Epithelial cell of esophagus (primary cell): ENCODE results near the gene MAB21L4.

Experiments
- DNase-seq: peaks from one replicate; pipeline ENCODE4 v3.0.0; 2010; ENCODE audit warnings: low read depth
- H3K4me3 ChIP-seq: 2 replicates; pipeline ENCODE4 v1.5.1; 2011; ENCODE audit warnings: mild to moderate bottlenecking, low read length, control low read depth
- CTCF ChIP-seq: IDR thresholded peaks from 2 replicates; pipeline ENCODE4 v1.5.1; 2011; ENCODE audit warnings: low read depth, mild to moderate bottlenecking, low read length, control low read depth, inconsistent platforms; ENCODE audit not compliant: insufficient read depth; ENCODE audit errors: missing control alignments

Gene MAB21L4

GRCh38 chr2:240886678-240887609 lies 9.0 kb downstream of the MAB21L4 start:
- no peak for TF ChIP-seq CTCF
- DNase-seq, result no peak
- no peak overlapping the region for H3K4me3 ChIP-seq

DNA sequence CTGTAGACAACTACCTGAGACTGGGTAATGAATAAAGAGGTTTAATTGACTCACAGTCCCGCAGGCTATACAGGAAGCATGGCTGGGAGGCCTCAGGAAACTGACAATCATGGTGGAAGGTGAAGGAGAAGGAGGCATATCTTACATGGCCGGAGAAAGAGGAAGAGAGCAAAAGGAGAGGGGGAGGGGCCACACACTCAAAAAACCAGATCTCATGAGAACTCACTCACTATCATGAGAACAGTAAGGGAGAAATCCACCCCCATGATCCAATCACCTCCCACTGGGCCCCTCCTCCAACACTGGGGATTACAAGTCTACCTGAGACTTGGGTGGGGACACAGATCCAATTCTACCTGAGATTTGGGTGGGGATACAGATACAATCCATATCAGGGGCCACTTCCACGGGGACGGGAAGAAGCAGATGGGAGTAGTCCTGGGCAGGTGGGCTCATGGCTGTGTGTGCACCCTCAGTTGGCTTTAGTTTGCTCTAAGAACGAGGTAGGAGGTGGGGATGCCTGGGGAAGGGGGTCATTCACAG lies 9.9 kb downstream of the MAB21L4 start:
- no peak overlapping the region for H3K4me3 ChIP-seq
- DNase-seq, result no peak
- no peak for TF ChIP-seq CTCF

GRCh38 chr2:240885566-240885965 lies 10.4 kb downstream of the MAB21L4 start:
- no peak overlapping the region for H3K4me3 ChIP-seq
- no peak for TF ChIP-seq CTCF
- DNase-seq, result no peak

DNA sequence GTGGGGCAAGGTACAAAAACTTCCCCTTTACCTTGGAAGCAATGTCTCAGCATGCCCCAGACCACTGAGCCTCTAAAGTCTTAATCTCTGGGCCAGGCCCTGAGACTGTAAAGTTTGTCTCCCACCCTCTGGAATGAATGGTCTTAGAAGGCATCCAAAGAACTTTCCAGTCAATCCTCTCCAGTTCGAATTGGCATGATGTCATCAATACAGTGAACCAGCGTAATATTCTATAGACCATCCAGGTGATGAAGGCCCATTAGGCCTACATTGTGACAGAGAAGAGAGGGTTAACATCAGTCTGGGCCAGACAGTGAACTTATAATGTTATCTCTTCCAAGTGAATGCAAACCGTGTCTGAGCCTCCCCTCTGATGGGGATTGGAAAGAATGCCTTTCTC lies 11.2 kb downstream of the MAB21L4 start:
- no peak overlapping the region for H3K4me3 ChIP-seq
- no peak for TF ChIP-seq CTCF
- no peak for DNase-seq

- TF ChIP-seq CTCF, result no peak
- no peak overlapping the region for H3K4me3 ChIP-seq
- DNase-seq, result no peak
Observed at GRCh38 chr2:240884221-240884620, 11.7 kb downstream of the MAB21L4 start.

GRCh38 chr2:240881913-240882312 lies 14.0 kb downstream of the MAB21L4 start:
- DNase-seq, result no peak
- TF ChIP-seq CTCF, result no peak
- H3K4me3 ChIP-seq, result no peak overlapping the region
